Measurements from ENCODE around the gene ZNF692.

DNA sequence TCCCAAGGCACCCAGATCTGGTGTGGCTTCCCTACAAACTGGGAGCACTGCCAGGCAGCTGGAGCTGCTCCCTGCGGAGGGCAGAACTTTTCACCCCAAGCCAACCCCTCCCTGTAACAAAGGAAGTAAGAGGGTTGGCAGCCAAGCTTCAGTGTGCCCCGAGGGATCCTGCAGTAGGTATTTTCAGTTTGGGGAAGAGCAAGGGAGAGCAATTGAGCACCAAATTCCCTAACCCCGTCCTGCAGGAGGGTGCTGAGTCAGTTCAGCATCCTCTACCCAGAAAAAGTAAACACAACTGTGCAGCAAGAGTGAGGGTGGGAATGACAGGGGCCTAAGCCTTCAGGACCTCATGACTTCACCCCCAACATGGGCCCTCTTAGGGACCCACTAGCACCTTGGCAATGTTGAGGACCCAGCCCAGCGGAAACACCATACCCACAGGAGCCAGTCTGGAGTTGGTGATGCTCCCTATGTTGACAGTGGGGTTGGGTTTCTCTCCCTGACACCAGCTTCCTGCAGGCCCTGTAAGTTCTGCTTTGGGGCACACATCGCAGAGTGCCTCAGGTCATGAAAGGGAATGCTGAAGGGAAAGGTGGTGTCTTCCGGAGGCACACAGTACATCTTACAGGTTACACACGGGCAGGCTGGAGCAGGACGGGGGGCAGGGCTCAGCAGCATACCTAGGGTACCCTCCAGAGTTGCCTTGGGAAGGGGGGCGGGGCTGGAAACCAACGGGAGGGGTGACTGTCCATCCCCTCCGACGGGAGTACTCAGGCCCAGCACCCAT lies 48.0 kb downstream of the ZNF692 start:
- TF ChIP-seq, protein P1, sequence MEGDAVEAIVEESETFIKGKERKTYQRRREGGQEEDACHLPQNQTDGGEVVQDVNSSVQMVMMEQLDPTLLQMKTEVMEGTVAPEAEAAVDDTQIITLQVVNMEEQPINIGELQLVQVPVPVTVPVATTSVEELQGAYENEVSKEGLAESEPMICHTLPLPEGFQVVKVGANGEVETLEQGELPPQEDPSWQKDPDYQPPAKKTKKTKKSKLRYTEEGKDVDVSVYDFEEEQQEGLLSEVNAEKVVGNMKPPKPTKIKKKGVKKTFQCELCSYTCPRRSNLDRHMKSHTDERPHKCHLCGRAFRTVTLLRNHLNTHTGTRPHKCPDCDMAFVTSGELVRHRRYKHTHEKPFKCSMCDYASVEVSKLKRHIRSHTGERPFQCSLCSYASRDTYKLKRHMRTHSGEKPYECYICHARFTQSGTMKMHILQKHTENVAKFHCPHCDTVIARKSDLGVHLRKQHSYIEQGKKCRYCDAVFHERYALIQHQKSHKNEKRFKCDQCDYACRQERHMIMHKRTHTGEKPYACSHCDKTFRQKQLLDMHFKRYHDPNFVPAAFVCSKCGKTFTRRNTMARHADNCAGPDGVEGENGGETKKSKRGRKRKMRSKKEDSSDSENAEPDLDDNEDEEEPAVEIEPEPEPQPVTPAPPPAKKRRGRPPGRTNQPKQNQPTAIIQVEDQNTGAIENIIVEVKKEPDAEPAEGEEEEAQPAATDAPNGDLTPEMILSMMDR (IDR thresholded peaks at IDR 0.05): no peak
- no peak for TF ChIP-seq POLR2A (IDR thresholded peaks at IDR 0.05)
